HEK293 (cell line): Measurements from ENCODE around the gene PHKB.

Experiments
- CTCF ChIA-PET: fragments of 350-600 bp; formaldehyde crosslinking; extraction: SDS; loops from one replicate; lab custom pipeline; 2021; ENCODE audit warnings: antibody characterized with exemption; lab: Yijun Ruan, JAX
- POLR2A ChIA-PET: fragments of 300-600 bp; formaldehyde crosslinking; extraction: SDS; loops from one replicate; lab custom pipeline; 2020; ENCODE audit warnings: antibody characterized with exemption, inconsistent platforms; lab: Yijun Ruan, JAX
- H3K27ac ChIP-seq: fragments of 200-500 bp; sonication (Bioruptor generic); 2 replicates; pipeline ENCODE4 v1.5.1; 2014; ENCODE audit warnings: low read depth, low read length, control low read depth, inconsistent platforms; ENCODE audit errors: extremely low read depth
- H3K36me3 ChIP-seq, 2 experiments: fragments of 200-500 bp in 1 of 2; sonication (Bioruptor generic) in 1 of 2; 1 replicate in 1 of 2; 2 replicates in 1 of 2; pipeline ENCODE4 v1.5.1; 2014 to 2017; ENCODE audit warnings: inconsistent platforms in 2 of 2, low read length in 2 of 2; ENCODE audit not compliant: control insufficient read depth in 2 of 2, insufficient read depth in 1 of 2
- H3K4me1 ChIP-seq: fragments of 200-500 bp; sonication (Bioruptor generic); 2 replicates; pipeline ENCODE4 v1.5.1; 2014; ENCODE audit warnings: mild to moderate bottlenecking, low read length, inconsistent platforms; ENCODE audit not compliant: control insufficient read depth, insufficient read depth
- H3K4me3 ChIP-seq: 2 replicates; pipeline ENCODE4 v1.5.1; 2011; ENCODE audit warnings: low read depth, mild to moderate bottlenecking, control low read depth, low read length, moderate library complexity
- H3K9me3 ChIP-seq: fragments of 200-500 bp; sonication (Bioruptor generic); 2 replicates; pipeline ENCODE4 v1.5.1; 2014; ENCODE audit warnings: low read depth, low read length, inconsistent platforms; ENCODE audit not compliant: control insufficient read depth, insufficient read depth
- BCL6B ChIP-seq: fragments of 450-650 bp; formaldehyde crosslinking; IDR thresholded peaks from 2 replicates; pipeline ENCODE4 v1.5.1; 2017; ENCODE audit warnings: missing biosample characterization, missing genetic modification characterization
- MEIS1 ChIP-seq: sonication (generic); formaldehyde crosslinking; IDR thresholded peaks from 2 replicates; pipeline ENCODE4 v1.8.1; 2022; ENCODE audit warnings: missing genetic modification reagents, mild to moderate bottlenecking, borderline replicate concordance
- OVOL3 ChIP-seq: fragments of 450-650 bp; formaldehyde crosslinking; IDR thresholded peaks from 2 replicates; pipeline ENCODE4 v1.5.1; 2016; ENCODE audit warnings: missing biosample characterization, missing genetic modification characterization
- PATZ1 ChIP-seq: fragments of 450-650 bp; formaldehyde crosslinking; IDR thresholded peaks from 2 replicates; pipeline ENCODE4 v1.5.1; 2016; ENCODE audit warnings: missing biosample characterization, missing genetic modification characterization
- PRDM1 ChIP-seq: fragments of 450-650 bp; formaldehyde crosslinking; IDR thresholded peaks from 2 replicates; pipeline ENCODE4; 2016; ENCODE audit warnings: missing biosample characterization, missing genetic modification characterization
- REST ChIP-seq: fragments of 450-650 bp; formaldehyde crosslinking; IDR thresholded peaks from 2 replicates; pipeline ENCODE4 v1.5.1; 2016; ENCODE audit warnings: missing biosample characterization, missing genetic modification characterization
- SCRT2 ChIP-seq: fragments of 450-650 bp; formaldehyde crosslinking; IDR thresholded peaks from 2 replicates; pipeline ENCODE4 v1.5.1; 2016; ENCODE audit warnings: missing biosample characterization, missing genetic modification characterization
- ZBTB11 ChIP-seq: fragments of 450-650 bp; formaldehyde crosslinking; conservative IDR thresholded peaks from 2 replicates; pipeline ENCODE4 v1.5.1; 2016; ENCODE audit warnings: low read depth, missing biosample characterization, missing genetic modification characterization
- ZBTB6 ChIP-seq: fragments of 450-650 bp; formaldehyde crosslinking; IDR thresholded peaks from 2 replicates; pipeline ENCODE4 v1.5.1; 2017; ENCODE audit warnings: missing biosample characterization, missing genetic modification characterization
- ZIC2 ChIP-seq: fragments of 450-650 bp; formaldehyde crosslinking; IDR thresholded peaks from 2 replicates; pipeline ENCODE4 v1.5.1; 2016; ENCODE audit warnings: missing biosample characterization, missing genetic modification characterization
- ZNF174 ChIP-seq: fragments of 450-650 bp; formaldehyde crosslinking; IDR thresholded peaks from 2 replicates; pipeline ENCODE4 v1.5.0; 2017; ENCODE audit warnings: missing biosample characterization, mild to moderate bottlenecking, missing genetic modification characterization
- ZNF19 ChIP-seq: fragments of 450-650 bp; formaldehyde crosslinking; IDR thresholded peaks from 2 replicates; pipeline ENCODE4; 2016; ENCODE audit warnings: missing biosample characterization, missing genetic modification characterization, low read depth
- ZNF221 ChIP-seq: fragments of 450-650 bp; formaldehyde crosslinking; IDR thresholded peaks from 2 replicates; pipeline ENCODE4 v1.5.1; 2017; ENCODE audit warnings: missing biosample characterization, missing genetic modification characterization, borderline replicate concordance
- ZNF26 ChIP-seq: fragments of 450-650 bp; formaldehyde crosslinking; IDR thresholded peaks from 2 replicates; pipeline ENCODE4 v1.5.1; 2016; ENCODE audit warnings: missing biosample characterization, missing genetic modification characterization
- ZNF266 ChIP-seq: fragments of 450-650 bp; formaldehyde crosslinking; IDR thresholded peaks from 2 replicates; pipeline ENCODE4 v1.5.1; 2016; ENCODE audit warnings: missing biosample characterization, missing genetic modification characterization, low read depth
- ZNF426 ChIP-seq: fragments of 450-650 bp; formaldehyde crosslinking; IDR thresholded peaks from 2 replicates; pipeline ENCODE4 v1.5.1; 2017; ENCODE audit warnings: missing biosample characterization, missing genetic modification characterization, mild to moderate bottlenecking, inconsistent platforms, moderate library complexity
- ZNF529 ChIP-seq: fragments of 450-650 bp; formaldehyde crosslinking; IDR thresholded peaks from 2 replicates; pipeline ENCODE4 v1.5.1; 2017; ENCODE audit warnings: missing genetic modification characterization, missing biosample characterization; ENCODE audit not compliant: insufficient replicate concordance
- TF ChIP-seq, protein P1 (sequence below): fragments of 450-650 bp; IDR thresholded peaks from 2 replicates; pipeline ENCODE4 v1.5.1; 2018; ENCODE audit warnings: missing biosample characterization, mild to moderate bottlenecking, missing genetic modification characterization

Gene PHKB

DNA sequence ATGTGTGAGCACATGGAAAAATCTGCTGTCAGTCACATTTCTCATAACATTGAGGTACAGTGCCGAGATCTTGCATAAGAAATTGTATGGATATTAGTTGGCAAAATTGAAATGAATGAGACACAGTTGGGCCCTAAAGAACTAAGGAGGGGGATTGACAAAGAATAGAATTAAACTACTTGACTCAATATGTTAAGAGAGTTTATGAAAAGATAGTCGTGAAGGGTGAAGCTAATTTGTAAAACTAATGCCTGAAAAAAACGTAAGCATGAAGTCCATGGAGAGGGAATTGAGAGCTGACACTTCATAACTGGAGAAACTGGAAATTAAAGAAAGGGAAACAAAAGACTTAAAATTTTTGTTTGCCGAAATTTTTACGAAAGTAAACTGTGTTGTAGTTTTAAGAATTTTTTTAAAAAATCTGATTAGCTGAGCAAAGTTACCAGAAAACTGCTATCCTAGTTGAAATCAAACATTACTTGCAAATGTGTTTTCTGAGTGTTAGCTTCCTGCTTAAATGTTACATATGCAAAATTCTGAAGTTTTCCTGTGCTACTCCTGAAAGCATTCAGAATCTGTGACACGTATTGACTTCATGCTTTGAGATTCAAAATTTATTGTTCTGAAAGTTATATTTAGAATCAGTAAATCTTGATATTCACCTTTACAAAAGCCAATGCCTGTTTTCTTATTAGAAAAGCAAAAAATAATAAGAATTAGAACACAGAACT is 239.9 kb downstream of the PHKB start (continued):
- TF ChIP-seq ZBTB6 (no peak), ZNF426 (tag by site-specific recombination) (no peak), SCRT2 (tag by site-specific recombination) (no peak), MEIS1 (CRISPR knock-in tag) (no peak)

DNA sequence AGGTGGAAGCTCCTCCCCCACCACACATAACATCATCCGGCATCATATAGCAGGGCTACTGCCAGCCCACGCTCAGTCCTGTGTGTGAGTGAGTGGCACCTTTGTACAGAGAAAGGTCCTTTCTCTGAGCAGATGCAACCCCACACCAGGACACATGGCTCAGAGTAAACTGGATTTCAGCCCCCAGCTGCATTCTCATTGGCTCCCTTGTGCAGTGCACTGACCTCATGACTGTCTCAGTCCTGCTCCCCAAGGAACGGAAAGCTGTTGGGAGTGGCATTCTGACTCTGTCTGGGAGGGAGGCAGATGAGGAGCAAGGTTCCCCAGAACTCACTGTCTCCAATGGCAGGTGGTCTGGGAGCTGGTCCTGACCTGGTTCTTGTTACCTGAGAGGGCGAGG is 244.1 kb downstream of the PHKB start:
- Histone ChIP-seq H3K27ac (no peak overlapping the region), H3K36me3 (no peaks in the 10 kb centered on the region), H3K4me1 (no peaks in the 10 kb centered on the region; the same call in 1 of the 2 replicates), H3K4me3 (no peak overlapping the region), H3K9me3 (no peaks in the 10 kb centered on the region)
- CTCF ChIA-PET: no interaction called here
- POLR2A ChIA-PET: no interaction called here
- TF ChIP-seq ZNF221 (tag by site-specific recombination): no peak
- TF ChIP-seq, protein P1, sequence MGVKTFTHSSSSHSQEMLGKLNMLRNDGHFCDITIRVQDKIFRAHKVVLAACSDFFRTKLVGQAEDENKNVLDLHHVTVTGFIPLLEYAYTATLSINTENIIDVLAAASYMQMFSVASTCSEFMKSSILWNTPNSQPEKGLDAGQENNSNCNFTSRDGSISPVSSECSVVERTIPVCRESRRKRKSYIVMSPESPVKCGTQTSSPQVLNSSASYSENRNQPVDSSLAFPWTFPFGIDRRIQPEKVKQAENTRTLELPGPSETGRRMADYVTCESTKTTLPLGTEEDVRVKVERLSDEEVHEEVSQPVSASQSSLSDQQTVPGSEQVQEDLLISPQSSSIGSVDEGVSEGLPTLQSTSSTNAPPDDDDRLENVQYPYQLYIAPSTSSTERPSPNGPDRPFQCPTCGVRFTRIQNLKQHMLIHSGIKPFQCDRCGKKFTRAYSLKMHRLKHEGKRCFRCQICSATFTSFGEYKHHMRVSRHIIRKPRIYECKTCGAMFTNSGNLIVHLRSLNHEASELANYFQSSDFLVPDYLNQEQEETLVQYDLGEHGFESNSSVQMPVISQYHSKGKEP (tag by site-specific recombination): no peak
- TF ChIP-seq ZNF529 (tag by site-specific recombination): no peak
- TF ChIP-seq OVOL3: no peak
- no peak for TF ChIP-seq BCL6B (tag by site-specific recombination)
- TF ChIP-seq ZNF26 (tag by site-specific recombination): no peak
- no peak for TF ChIP-seq ZNF266
- TF ChIP-seq ZBTB11: no peak
- TF ChIP-seq ZNF19 (tag by site-specific recombination): no peak
- no peak for TF ChIP-seq REST (tag by site-specific recombination)
- no peak for TF ChIP-seq PATZ1 (tag by site-specific recombination)
- TF ChIP-seq PRDM1 (tag by site-specific recombination): no peak
- no peak for TF ChIP-seq ZIC2 (tag by site-specific recombination)
- TF ChIP-seq ZNF174: no peak
